Endothelial cell of umbilical vein (primary cell): ENCODE data around the gene MAL. TPM values are rescaled to one million over a fixed set of nuclear protein-coding genes. Genes with fewer than 3 reads are reported as not detected.

ENCODE experiments used
- BruUV-seq: library from RNA; stranded (reverse); fragments of 400-500 nt; replicated peaks from 2 replicates; lab custom pipeline; 2021; lab: Mats Ljungman, UMichigan
- CTCF ChIA-PET: fragments of 300-600, 350-600 bp; sonication (Branson Sonifier 250); formaldehyde crosslinking; loops from one replicate; lab custom pipeline; 2021; ENCODE audit warnings: antibody characterized with exemption, inconsistent platforms; lab: Charles Lee
- POLR2A ChIA-PET: fragments of 300-600, 350-600 bp; sonication (Branson Sonifier 250); formaldehyde crosslinking; loops from one replicate; lab custom pipeline; 2021; ENCODE audit warnings: antibody characterized with exemption, inconsistent platforms; lab: Charles Lee
- DNase-seq: peaks from one replicate; pipeline ENCODE4 v3.0.0-alpha.2; 2011; ENCODE audit warnings: low read depth, low spot score
- FAIRE-seq: peaks from 2 replicates; lab custom pipeline; 2011; peaks lifted over from hg19 to GRCh38; lab: Jason Lieb, UNC
- H2AFZ ChIP-seq: 2 replicates; pipeline ENCODE4 v1.6.0; 2012; ENCODE audit warnings: low read depth, low read length, control low read depth, inconsistent platforms
- H3K27ac ChIP-seq: 2 replicates; pipeline ENCODE4 v1.5.1; 2011; ENCODE audit warnings: low read depth, mild to moderate bottlenecking, control low read depth, low read length, moderate library complexity; ENCODE audit not compliant: insufficient read depth
- H3K27me3 ChIP-seq, 2 experiments: 2 replicates each; pipeline versions ENCODE4 v1.6.0 to v1.6.1; 2011; ENCODE audit warnings: low read length in 2 of 2, mixed read lengths in 1 of 2; ENCODE audit not compliant: control insufficient read depth in 2 of 2, insufficient read depth in 2 of 2
- H3K36me3 ChIP-seq, 2 experiments: 2 replicates in 1 of 2; 3 replicates in 1 of 2; pipeline ENCODE4 v1.5.1; 2011; ENCODE audit warnings: low read length in 2 of 2, mild to moderate bottlenecking in 1 of 2, moderate library complexity in 1 of 2; ENCODE audit not compliant: control insufficient read depth in 2 of 2, insufficient read depth in 2 of 2; ENCODE audit errors: extremely low read depth in 1 of 2
- H3K4me1 ChIP-seq: 3 replicates; pipeline ENCODE4 v1.5.1; 2011; ENCODE audit warnings: mild to moderate bottlenecking, low read length; ENCODE audit not compliant: control insufficient read depth, insufficient read depth; ENCODE audit errors: extremely low read depth
- H3K4me2 ChIP-seq: 2 replicates; pipeline ENCODE4 v1.6.1; 2011; ENCODE audit warnings: low read length, control low read depth, mixed read lengths; ENCODE audit not compliant: insufficient read depth
- H3K4me3 ChIP-seq, 3 experiments: fragments of 200-600 bp in 1 of 3; sonication (generic), shearing (Covaris generic) in 1 of 3; replicated peaks in 1 of 3; 2 replicates each; pipeline ENCODE4 v1.5.1; 2011 to 2016; ENCODE audit warnings: control low read depth in 3 of 3, low read length in 3 of 3, mild to moderate bottlenecking in 2 of 3, inconsistent platforms in 1 of 3, low read depth in 1 of 3, moderate library complexity in 1 of 3; ENCODE audit not compliant: insufficient read depth in 1 of 3
- H3K79me2 ChIP-seq: 2 replicates; pipeline ENCODE4 v1.6.0; 2012; ENCODE audit warnings: low read length, inconsistent platforms; ENCODE audit not compliant: control insufficient read depth, insufficient read depth
- H3K9ac ChIP-seq: replicated peaks from 2 replicates; pipeline ENCODE3; 2011; ENCODE audit warnings: low read length, control low read depth; ENCODE audit not compliant: insufficient read depth; ENCODE audit errors: extremely low read depth
- H3K9me1 ChIP-seq: replicated peaks from 3 replicates; pipeline ENCODE4 v1.6.0; 2011; ENCODE audit warnings: mild to moderate bottlenecking, low read length; ENCODE audit not compliant: control insufficient read depth, insufficient read depth; ENCODE audit errors: extremely low read depth
- H3K9me3 ChIP-seq: replicated peaks from 2 replicates; pipeline ENCODE4 v1.5.1; 2012; ENCODE audit warnings: low read length, inconsistent platforms; ENCODE audit not compliant: control insufficient read depth, insufficient read depth
- H4K20me1 ChIP-seq: replicated peaks from 2 replicates; pipeline ENCODE3; 2011; ENCODE audit warnings: mild to moderate bottlenecking, low read length; ENCODE audit not compliant: control insufficient read depth, insufficient read depth; ENCODE audit errors: extremely low read depth
- EZH2 ChIP-seq: IDR thresholded peaks from 2 replicates; pipeline ENCODE4 v1.6.1; 2012; ENCODE audit warnings: borderline replicate concordance, low read depth, mild to moderate bottlenecking, moderate library complexity, low read length, inconsistent platforms; ENCODE audit not compliant: severe bottlenecking
- FOS ChIP-seq: IDR thresholded peaks from 2 replicates; pipeline ENCODE4 v1.6.1; 2011; ENCODE audit warnings: mild to moderate bottlenecking, low read length, moderate library complexity, borderline replicate concordance; ENCODE audit not compliant: insufficient read depth
- JUN ChIP-seq: IDR thresholded peaks from 2 replicates; pipeline ENCODE4 v1.6.1; 2011; ENCODE audit warnings: borderline replicate concordance, low read depth; ENCODE audit not compliant: insufficient read length, insufficient read depth
- MAX ChIP-seq: IDR thresholded peaks from 2 replicates; pipeline ENCODE4 v1.6.1; 2011; ENCODE audit not compliant: insufficient read depth, insufficient read length
- MYC ChIP-seq: IDR thresholded peaks from one replicate; pipeline ENCODE4 v1.6.1; 2011; ENCODE audit warnings: mild to moderate bottlenecking, low read depth, low read length
- POLR2A ChIP-seq: IDR thresholded peaks from 2 replicates; pipeline ENCODE4 v1.6.1; 2012; ENCODE audit warnings: low read depth, mild to moderate bottlenecking, control low read depth, low read length
- POLR2AphosphoS5 ChIP-seq: IDR thresholded peaks from 2 replicates; pipeline ENCODE4 v1.6.1; 2012; ENCODE audit warnings: low read depth, mild to moderate bottlenecking, control low read depth, low read length, moderate library complexity; ENCODE audit not compliant: insufficient read depth
- dilution Hi-C: fragments of 300-500 bp; cut with MboI; formaldehyde crosslinking; loops from one replicate; pipeline ENCODE4 v1.15.0; 2019; ENCODE audit warnings: low sequenced_read_pairs; ENCODE audit not compliant: extremely low pct_ligation_motif_present
- intact Hi-C: fragments of 100-400 bp; cut with micrococcal nuclease; formaldehyde crosslinking; loops from one replicate; pipeline ENCODE4 v1.10.0; 2022
- polyA plus RNA-seq, 4 experiments: library from polyadenylated mRNA; depleted of rRNA in 3 of 4; stranded (reverse) in 3 of 4; unstranded in 1 of 4; fragments of >200 nt; gene quantifications; 2 replicates each; pipeline versions ENCODE4 v1.2.1 to v1.2.3, GENCODE V29; 2011 to 2012; ENCODE audit warnings: missing spikeins in 1 of 4
- total RNA-seq: library from RNA; stranded (reverse); gene quantifications from 2 replicates; pipeline ENCODE4 v1.2.3, GENCODE V29; 2021
- TF ChIP-seq, protein P1 (sequence below), 2 donors: IDR thresholded peaks; 1 replicate in 1 of 2; 2 replicates in 1 of 2; pipeline ENCODE4 v1.5.1; 2011; ENCODE audit warnings: low read length in 2 of 2, mild to moderate bottlenecking in 2 of 2, moderate library complexity in 2 of 2, control low read depth in 1 of 2, inconsistent platforms in 1 of 2, low read depth in 1 of 2; ENCODE audit not compliant: insufficient read depth in 1 of 2; ENCODE audit errors: extremely low read depth in 1 of 2

Gene MAL
- total and polyA plus RNA-seq, 2 donors (not counting 3 experiments of a cell fraction or from before 2014, with no cell fraction given), result not detected

GRCh38 chr2:95076705-95077529, 51.4 kb downstream of the MAL start:
- ChIA-PET CTCF (interaction anchor here (0.6 to 1.8 kb wide), 19 partner anchors 10 to 268 kb away, joined by 3 to 19 read pairs (median 4); partner anchors contain the start of gene MRPS5), POLR2A (no interaction called here)
- peak overlapping the region; percentile 46 for H3K4me2 ChIP-seq
- H3K27me3 ChIP-seq, result peaks cover 9 to 15% of the 10 kb centered on the region in 2 experiments
- H3K9me1 ChIP-seq, result no peaks in the 10 kb centered on the region
- no peaks in the 10 kb centered on the region for H3K4me1 ChIP-seq
- BruUV-seq, result no TSS peak
- no peaks in the 10 kb centered on the region for H3K9me3 ChIP-seq
- peak; percentile 74 for FAIRE-seq
- peak overlapping the region in 1 of 3 experiments; percentile 38 for H3K4me3 ChIP-seq
- no peaks in the 10 kb centered on the region for H3K36me3 ChIP-seq
- no peaks in the 10 kb centered on the region for H3K79me2 ChIP-seq
- TF ChIP-seq MYC, result no peak
- no peak for TF ChIP-seq EZH2
- no peak for TF ChIP-seq FOS
- no peak for TF ChIP-seq POLR2AphosphoS5
- no peak for TF ChIP-seq MAX
- no peak for TF ChIP-seq POLR2A
- no peak for TF ChIP-seq JUN
- TF ChIP-seq, protein P1, sequence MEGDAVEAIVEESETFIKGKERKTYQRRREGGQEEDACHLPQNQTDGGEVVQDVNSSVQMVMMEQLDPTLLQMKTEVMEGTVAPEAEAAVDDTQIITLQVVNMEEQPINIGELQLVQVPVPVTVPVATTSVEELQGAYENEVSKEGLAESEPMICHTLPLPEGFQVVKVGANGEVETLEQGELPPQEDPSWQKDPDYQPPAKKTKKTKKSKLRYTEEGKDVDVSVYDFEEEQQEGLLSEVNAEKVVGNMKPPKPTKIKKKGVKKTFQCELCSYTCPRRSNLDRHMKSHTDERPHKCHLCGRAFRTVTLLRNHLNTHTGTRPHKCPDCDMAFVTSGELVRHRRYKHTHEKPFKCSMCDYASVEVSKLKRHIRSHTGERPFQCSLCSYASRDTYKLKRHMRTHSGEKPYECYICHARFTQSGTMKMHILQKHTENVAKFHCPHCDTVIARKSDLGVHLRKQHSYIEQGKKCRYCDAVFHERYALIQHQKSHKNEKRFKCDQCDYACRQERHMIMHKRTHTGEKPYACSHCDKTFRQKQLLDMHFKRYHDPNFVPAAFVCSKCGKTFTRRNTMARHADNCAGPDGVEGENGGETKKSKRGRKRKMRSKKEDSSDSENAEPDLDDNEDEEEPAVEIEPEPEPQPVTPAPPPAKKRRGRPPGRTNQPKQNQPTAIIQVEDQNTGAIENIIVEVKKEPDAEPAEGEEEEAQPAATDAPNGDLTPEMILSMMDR (IDR thresholded peaks at IDR 0.05; ENCODE audit: extremely low read depth in 1 of 2, insufficient read depth in 1 of 2, low read depth in 1 of 2, low read length in 2 of 2), result peak; percentile 78 to 93
- no peak overlapping the region for H3K9ac ChIP-seq
- DNase-seq, result peak; percentile 57
- dilution Hi-C loops (no loop called here), intact Hi-C loops (loop anchor here (1.0 to 5.0 kb wide), 2 partner anchors 38 to 90 kb away; partner anchors contain the start of gene ZNF2)
- no peak overlapping the region for H3K27ac ChIP-seq
- H4K20me1 ChIP-seq, result no peaks in the 10 kb centered on the region
- H2AFZ ChIP-seq, result peak overlapping the region; percentile 72
